Psoas muscle (tissue), 8 donors: ENCODE data around the gene RPS6KL1. TPM values are rescaled to one million over a fixed set of nuclear protein-coding genes. Genes with fewer than 3 reads are reported as not detected.

Source experiments
- ATAC-seq, 4 donors: fragments of 200-7000 bp; cut with Tn5 transposase; one replicate each; pipeline ENCODE4 v1.9.1; 2020; ENCODE audit warnings: moderate library complexity in 3 of 4, mild to moderate bottlenecking in 2 of 4
- DNase-seq, 2 donors: peaks; one replicate each; pipeline ENCODE4 v3.0.0-alpha.2; 2020
- H3K27ac ChIP-seq: fragments of 200-600 bp; one replicate; pipeline ENCODE4 v1.8.0; 2022
- H3K27me3 ChIP-seq, 3 donors: fragments of 200-600 bp in 1 of 3; one replicate each; pipeline versions ENCODE4 v1.6.1 to v1.8.0; 2013 to 2022; ENCODE audit warnings: low read length in 2 of 3, mild to moderate bottlenecking in 2 of 3, moderate library complexity in 1 of 3; ENCODE audit not compliant: insufficient read depth in 3 of 3
- H3K36me3 ChIP-seq, 2 donors: fragments of 200-600 bp in 1 of 2; one replicate each; pipeline versions ENCODE4 v1.6.1 to v1.8.0; 2013 to 2022; ENCODE audit warnings: low read depth in 1 of 2, mild to moderate bottlenecking in 1 of 2, moderate library complexity in 1 of 2; ENCODE audit not compliant: insufficient read depth in 1 of 2
- H3K4me1 ChIP-seq: fragments of 200-600 bp; one replicate; pipeline ENCODE4 v1.8.0; 2022
- H3K4me3 ChIP-seq: fragments of 200-600 bp; one replicate; pipeline ENCODE4 v1.8.0; 2022; ENCODE audit warnings: mild to moderate bottlenecking
- H3K9me3 ChIP-seq: fragments of 200-600 bp; one replicate; pipeline ENCODE4 v1.8.0; 2022
- CTCF ChIP-seq: fragments of 200-600 bp; IDR thresholded peaks from one replicate; pipeline ENCODE4 v1.8.0; 2022; ENCODE audit warnings: antibody characterized with exemption
- WGBS, 3 donors: extraction: QIAGEN DNeasy Blood & Tissue Kit; methylation state at CpG; one replicate each; pipeline versions ENCODE4 v1.1.6 to v1.1.7; 2013; 5-methylcytosine and 5-hydroxymethylcytosine counted together
- intact Hi-C, 2 donors: fragments of 100-400 bp; cut with DNase I; formaldehyde crosslinking; loops; one replicate each; pipeline versions ENCODE4 v1.11.0 to v1.14.2; 2022
- polyA plus RNA-seq, 3 donors: library from polyadenylated mRNA; stranded (reverse); fragments of 200-250 nt; gene quantifications; one replicate each; pipeline ENCODE4 v1.2.3, GENCODE V29; 2013
- total RNA-seq, 4 donors: library from RNA; stranded (reverse); fragmentation: NEBNext Ultra II Directional in 2 of 4; extraction: Animal tissue kit (Norgen Biotek cat#: 25700) in 2 of 4; gene quantifications; one replicate each; pipeline versions ENCODE4 v1.2.1 to v1.2.4, GENCODE V29; 2021 to 2023
- donor health status: healthy with polysubstance abuse.
- donor health status: DM: no; HTN: no; CAD: no; lungs with moderate emphysema.
- donor health status: Bipolar disorder and iron deficiency.
- donor health status: healthy.
- donor health status: DM: yes; HTN: yes; CAD: no.
- donor health status: DM: no; HTN: no; CAD: no.
- donor health status: DM: no; HTN: no; CAD: no.
- donor health status: DM: yes; HTN: yes; CAD: no.

The RPS6KL1 gene
- total and polyA plus RNA-seq, 7 donors = 9.4 to 34.1 (median 25.6) TPM

GRCh38 chr14:74942608-74943007 lies 19.5 kb upstream of the RPS6KL1 start:
- no peak for TF ChIP-seq CTCF
- Histone ChIP-seq H3K27me3 (no peaks in the 10 kb centered on the region), H3K9me3 (no peaks in the 10 kb centered on the region), H3K36me3 (no peaks in the 10 kb centered on the region), H3K27ac (peak overlapping the region; percentile 90), H3K4me3 (no peak overlapping the region), H3K4me1 (peaks cover 41% of the 10 kb centered on the region)
- DNase-seq = no peak
- 82 to 85% (median 84%) methylated on average over 11 of the region's 11 CpGs for WGBS, 3 donors
- intact Hi-C loops = loop anchor here in 1 of 2 donors (10.0 kb wide), 1 partner anchor 142 kb away; no protein-coding TSS in a partner anchor
- no peak for ATAC-seq

GRCh38 chr14:74942181-74942580 lies 19.1 kb upstream of the RPS6KL1 start:
- 72 to 77% (median 75%) methylated on average over 12 of the region's 12 CpGs for WGBS, 3 donors

GRCh38 chr14:74941676-74942097 lies 18.6 kb upstream of the RPS6KL1 start:
- DNase-seq = peak; percentile 70 to 80
- intact Hi-C loops = loop anchor here (2.0 to 10.0 kb wide), 2 partner anchors 143 to 151 kb away; no protein-coding TSS in a partner anchor
- no peaks in the 10 kb centered on the region for H3K27me3 ChIP-seq
- TF ChIP-seq CTCF = no peak
- WGBS, 3 donors = 41 to 53% (median 42%) methylated on average over 13 of the region's 13 CpGs
- no peaks in the 10 kb centered on the region for H3K36me3 ChIP-seq
- peaks cover 41% of the 10 kb centered on the region for H3K4me1 ChIP-seq
- H3K27ac ChIP-seq = peak overlapping the region; percentile 90
- H3K9me3 ChIP-seq = no peaks in the 10 kb centered on the region
- no peak overlapping the region for H3K4me3 ChIP-seq
- ATAC-seq = no peak

More at GRCh38 chr14:74942181-74942580, 19.1 kb upstream of the RPS6KL1 start:
- DNase-seq (no peak), ATAC-seq (no peak)
- Histone ChIP-seq H3K27ac (peak overlapping the region; percentile 90), H3K4me3 (no peak overlapping the region), H3K36me3 (no peaks in the 10 kb centered on the region), H3K9me3 (no peaks in the 10 kb centered on the region), H3K4me1 (peaks cover 41% of the 10 kb centered on the region), H3K27me3 (no peaks in the 10 kb centered on the region)
- TF ChIP-seq CTCF = no peak
- intact Hi-C loops = loop anchor here in 1 of 2 donors (10.0 kb wide), 1 partner anchor 143 kb away; no protein-coding TSS in a partner anchor

DNA sequence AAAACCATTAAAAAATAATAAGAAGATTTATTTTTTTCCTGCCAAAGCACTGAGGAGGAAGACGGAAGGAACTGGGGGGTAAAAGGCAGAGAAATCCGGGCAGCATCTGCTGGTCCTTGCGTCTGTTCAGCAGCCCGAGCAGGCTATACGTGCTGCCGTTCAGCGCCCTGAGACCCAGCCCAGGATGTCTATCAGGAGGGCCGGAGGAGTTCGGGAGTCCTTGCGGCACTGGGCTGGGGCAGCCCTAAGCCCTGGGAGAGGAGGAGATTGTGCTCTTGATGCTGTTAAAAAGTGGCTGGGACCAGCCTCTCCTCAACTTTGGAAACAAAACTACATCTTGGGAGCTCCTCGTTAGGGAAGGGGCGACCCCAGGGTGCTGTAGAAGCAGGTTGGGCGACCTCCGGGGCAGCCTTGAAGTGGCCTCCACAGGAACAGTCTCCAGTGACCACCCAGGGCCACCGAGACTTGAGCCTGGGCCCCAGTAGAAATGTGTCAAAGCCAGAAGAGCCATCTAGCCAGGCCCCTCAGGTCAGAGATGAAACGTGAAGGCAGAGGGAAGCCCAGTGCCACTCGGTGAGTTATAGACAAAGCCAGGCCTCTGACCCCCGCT lies 18.0 kb upstream of the RPS6KL1 start:
- H3K4me3 ChIP-seq = no peak overlapping the region
- no peaks in the 10 kb centered on the region for H3K27me3 ChIP-seq
- H3K9me3 ChIP-seq = no peaks in the 10 kb centered on the region
- H3K36me3 ChIP-seq = no peaks in the 10 kb centered on the region
- DNase-seq = peak in 1 of 2 donors; percentile 55
- H3K27ac ChIP-seq = peak overlapping the region; percentile 90
- intact Hi-C loops = loop anchor here (2.0 to 10.0 kb wide), 2 partner anchors 144 to 152 kb away; no protein-coding TSS in a partner anchor
- ATAC-seq = no peak
- peaks cover 41% of the 10 kb centered on the region for H3K4me1 ChIP-seq
- 75 to 79% (median 76%) methylated on average over 17 to 18 of the region's 18 CpGs for WGBS, 3 donors
- no peak for TF ChIP-seq CTCF
